Right lobe of liver (tissue), 6 donors: ENCODE results near the gene TNFRSF1B. TPM values are rescaled to one million over a fixed set of nuclear protein-coding genes. Genes with fewer than 3 reads are reported as not detected.

Experiments
- ATAC-seq, 4 donors: fragments of 200-7000 bp; cut with Tn5 transposase; one replicate each; pipeline ENCODE4 v1.9.1; 2020; ENCODE audit warnings: mild to moderate bottlenecking in 4 of 4, moderate library complexity in 4 of 4
- DNase-seq, 3 donors: peaks; one replicate each; pipeline ENCODE4 v3.0.0-alpha.2; 2020
- H3K27ac ChIP-seq, 3 donors: fragments of 200-600 bp; one replicate each; pipeline ENCODE4 v1.8.0; 2022
- H3K27me3 ChIP-seq, 2 donors: fragments of 200-600 bp; one replicate each; pipeline ENCODE4 v1.8.0; 2022
- H3K36me3 ChIP-seq, 4 donors: fragments of 200-600 bp; sonication (generic) in 1 of 4; one replicate each; pipeline versions ENCODE4 v1.5.1 to v1.8.0; 2017 to 2022; ENCODE audit warnings: control low read depth in 1 of 4
- H3K4me1 ChIP-seq, 4 donors: fragments of 200-600 bp; sonication (generic) in 1 of 4; one replicate each; pipeline versions ENCODE4 v1.5.1 to v1.8.0; 2017 to 2022; ENCODE audit warnings: control low read depth in 1 of 4
- H3K4me3 ChIP-seq, 3 donors: fragments of 200-600 bp; one replicate each; pipeline ENCODE4 v1.8.0; 2022
- H3K9me3 ChIP-seq, 4 donors: fragments of 200-600 bp; sonication (generic) in 1 of 4; one replicate each; pipeline versions ENCODE4 v1.5.1 to v1.8.0; 2017 to 2022; ENCODE audit warnings: control low read depth in 1 of 4
- CTCF ChIP-seq, 4 donors: fragments of 200-600 bp in 3 of 4; fragments of 450-650 bp in 1 of 4; IDR thresholded peaks; one replicate each; pipeline versions ENCODE4 v1.5.1 to v1.8.0; 2016 to 2022; ENCODE audit warnings: antibody characterized with exemption in 4 of 4, mild to moderate bottlenecking in 2 of 4
- POLR2A ChIP-seq: fragments of 450-650 bp; IDR thresholded peaks from one replicate; pipeline ENCODE4 v1.6.1; 2017; ENCODE audit warnings: antibody characterized with exemption, mild to moderate bottlenecking
- WGBS: methylation state at CpG from one replicate; pipeline ENCODE4 v1.1.6; 2018; ENCODE audit warnings: low coverage, low lambda C conversion rate; ENCODE audit not compliant: insufficient coverage; ENCODE audit errors: missing lambda C conversion rate; 5-methylcytosine and 5-hydroxymethylcytosine counted together
- intact Hi-C, 2 donors: fragments of 100-400 bp; cut with DNase I; formaldehyde crosslinking; loops; one replicate each; pipeline versions ENCODE4 v1.11.2 to v1.14.1; 2022
- total RNA-seq, 6 experiments: library from RNA; depleted of rRNA in 2 of 6; stranded (reverse); fragments of >200 nt in 2 of 6; fragmentation: NEBNext Ultra II Directional in 3 of 6; extraction: Animal tissue kit (Norgen Biotek cat#: 25700) in 3 of 6; gene quantifications; one replicate each; pipeline versions ENCODE4 v1.1.0 to v1.2.4, GENCODE V29; 2016 to 2023
- donor health status: DM: no; HTN: yes; CAD: no.
- donor health status: DM: no; HTN: no; CAD: no.
- donor health status: DM: no; HTN: no; CAD: no.
- donor health status: DM: no; HTN: yes; CAD: no.
- donor health status: DM: no; HTN: yes; CAD: no.

Gene TNFRSF1B
- total RNA-seq, 6 experiments from 2014 or later, result 12.9 to 56.9 (median 26.5) TPM

- Histone ChIP-seq H3K9me3 (no peaks in the 10 kb centered on the region), H3K36me3 (peaks cover 0 to 72% (median 36%) of the 10 kb centered on the region in 4 donors), H3K4me1 (no peaks in the 10 kb centered on the region), H3K27me3 (no peaks in the 10 kb centered on the region), H3K27ac (no peak overlapping the region), H3K4me3 (no peak overlapping the region)
- ATAC-seq, result no peak
- TF ChIP-seq POLR2A, result no peak
- TF ChIP-seq CTCF (IDR thresholded peaks at IDR 0.05), result no peak
- intact Hi-C loops, result no loop called here
- WGBS, result 100% methylated on average over 1 of the region's 1 CpG
- DNase-seq, result no peak
Measured at GRCh38 chr1:12249181-12249580, 82.4 kb downstream of the TNFRSF1B start.

GRCh38 chr1:12249748-12250147, 83.0 kb downstream of the TNFRSF1B start:
- Histone ChIP-seq H3K27ac (no peak overlapping the region), H3K27me3 (no peaks in the 10 kb centered on the region), H3K9me3 (no peaks in the 10 kb centered on the region), H3K4me3 (no peak overlapping the region), H3K36me3 (peaks cover 0 to 72% (median 33%) of the 10 kb centered on the region in 4 donors), H3K4me1 (no peaks in the 10 kb centered on the region)
- ATAC-seq (no peak), DNase-seq (no peak)
- intact Hi-C loops, result no loop called here
- 88% methylated on average over 6 of the region's 6 CpGs for WGBS
- TF ChIP-seq CTCF (IDR thresholded peaks at IDR 0.05), result no peak
- TF ChIP-seq POLR2A, result no peak

- Histone ChIP-seq H3K27ac (no peak overlapping the region), H3K4me1 (no peaks in the 10 kb centered on the region), H3K36me3 (peaks cover 0 to 64% (median 29%) of the 10 kb centered on the region in 4 donors), H3K27me3 (no peaks in the 10 kb centered on the region), H3K9me3 (no peaks in the 10 kb centered on the region), H3K4me3 (no peak overlapping the region)
- no peak for TF ChIP-seq CTCF (IDR thresholded peaks at IDR 0.05)
- no peak for TF ChIP-seq POLR2A
- ATAC-seq (no peak), DNase-seq (no peak)
- 75% methylated on average over 5 of the region's 5 CpGs for WGBS
- intact Hi-C loops, result no loop called here
Measured at GRCh38 chr1:12251442-12251841, 84.7 kb downstream of the TNFRSF1B start.

- no peaks in the 10 kb centered on the region for H3K9me3 ChIP-seq
- no peak for TF ChIP-seq CTCF (IDR thresholded peaks at IDR 0.05)
- TF ChIP-seq POLR2A, result no peak
- no peaks in the 10 kb centered on the region for H3K4me1 ChIP-seq
- H3K4me3 ChIP-seq, result no peak overlapping the region
- H3K27ac ChIP-seq, result no peak overlapping the region
- WGBS, result 88% methylated on average over 2 of the region's 2 CpGs
- intact Hi-C loops, result no loop called here
- ATAC-seq, result no peak
- no peak for DNase-seq
- H3K36me3 ChIP-seq, result peaks cover 0 to 74% (median 22%) of the 10 kb centered on the region in 4 donors
- no peaks in the 10 kb centered on the region for H3K27me3 ChIP-seq
Measured at GRCh38 chr1:12255913-12256312, 89.1 kb downstream of the TNFRSF1B start.

GRCh38 chr1:12258272-12258671, 91.5 kb downstream of the TNFRSF1B start:
- no peak for TF ChIP-seq POLR2A
- no peak for TF ChIP-seq CTCF (IDR thresholded peaks at IDR 0.05)
- peaks cover 0 to 81% (median 31%) of the 10 kb centered on the region in 4 donors for H3K36me3 ChIP-seq
- H3K27me3 ChIP-seq, result no peaks in the 10 kb centered on the region
- no peak overlapping the region for H3K4me3 ChIP-seq
- ATAC-seq, result no peak
- no peak overlapping the region for H3K27ac ChIP-seq
- H3K4me1 ChIP-seq, result no peaks in the 10 kb centered on the region
- 77% methylated on average over 7 of the region's 7 CpGs for WGBS
- intact Hi-C loops, result no loop called here
- no peak for DNase-seq
- H3K9me3 ChIP-seq, result no peaks in the 10 kb centered on the region
